LHCN-M2 (cell line): ENCODE results near the gene SLCO1A2. TPM values are rescaled to one million over a fixed set of nuclear protein-coding genes. Genes with fewer than 3 reads are reported as not detected.
"Not testable (repeated sequence)": the region's sequence is repeated elsewhere in the genome, so short reads cannot be mapped to it uniquely, and the experiment has no call there.

ENCODE experiments used
- DNase-seq: peaks from one replicate; pipeline ENCODE4 v3.0.0-alpha.2; 2012; ENCODE audit warnings: low read depth
- polyA plus RNA-seq: library from polyadenylated mRNA; unstranded; fragments of >200 nt; gene quantifications from one replicate; pipeline ENCODE4 v1.2.1, GENCODE V29; 2012; ENCODE audit warnings: missing spikeins
- total RNA-seq: library from RNA; depleted of rRNA; stranded (reverse); fragments of >200 nt; gene quantifications from 2 replicates; pipeline ENCODE4 v1.2.3, GENCODE V29; 2014; rRNA removed

SLCO1A2 gene, protein sequence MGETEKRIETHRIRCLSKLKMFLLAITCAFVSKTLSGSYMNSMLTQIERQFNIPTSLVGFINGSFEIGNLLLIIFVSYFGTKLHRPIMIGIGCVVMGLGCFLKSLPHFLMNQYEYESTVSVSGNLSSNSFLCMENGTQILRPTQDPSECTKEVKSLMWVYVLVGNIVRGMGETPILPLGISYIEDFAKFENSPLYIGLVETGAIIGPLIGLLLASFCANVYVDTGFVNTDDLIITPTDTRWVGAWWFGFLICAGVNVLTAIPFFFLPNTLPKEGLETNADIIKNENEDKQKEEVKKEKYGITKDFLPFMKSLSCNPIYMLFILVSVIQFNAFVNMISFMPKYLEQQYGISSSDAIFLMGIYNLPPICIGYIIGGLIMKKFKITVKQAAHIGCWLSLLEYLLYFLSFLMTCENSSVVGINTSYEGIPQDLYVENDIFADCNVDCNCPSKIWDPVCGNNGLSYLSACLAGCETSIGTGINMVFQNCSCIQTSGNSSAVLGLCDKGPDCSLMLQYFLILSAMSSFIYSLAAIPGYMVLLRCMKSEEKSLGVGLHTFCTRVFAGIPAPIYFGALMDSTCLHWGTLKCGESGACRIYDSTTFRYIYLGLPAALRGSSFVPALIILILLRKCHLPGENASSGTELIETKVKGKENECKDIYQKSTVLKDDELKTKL
- 0.06 and 0.29 TPM in 2 replicates for total RNA-seq
- 0.10 TPM for polyA plus RNA-seq

DNA sequence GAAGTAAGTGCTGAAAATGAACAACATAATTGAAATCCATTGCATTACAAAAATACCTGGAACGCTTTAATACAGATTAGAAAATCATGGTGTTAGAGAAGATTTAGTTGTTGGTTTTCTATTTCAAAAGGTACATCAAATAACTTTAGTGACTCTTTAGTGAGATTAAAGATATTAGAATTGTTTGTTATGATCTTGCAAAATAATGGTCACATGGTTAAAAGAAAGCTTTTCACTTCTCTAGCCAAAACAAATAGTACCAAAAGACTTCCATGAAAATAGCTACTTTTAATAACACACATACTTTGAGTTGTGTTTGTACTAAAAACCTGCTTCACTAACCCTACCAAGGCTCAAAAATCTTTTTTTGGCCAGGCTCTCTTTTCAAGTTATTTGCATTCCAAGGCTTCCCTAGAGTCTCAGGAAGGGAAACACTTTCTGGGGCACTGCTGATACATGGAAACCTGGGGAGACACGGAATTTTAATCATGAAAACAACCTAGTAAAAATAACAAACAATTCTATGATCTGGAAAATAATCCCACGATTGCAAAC is at the start of gene SLCO1A2:
Gene SLCO1A2, minus strand, starts transcription at position 147 of the 555 bp plus-strand sequence. CDS start 270 bp downstream, outside the sequence.
- no peak for DNase-seq

DNA sequence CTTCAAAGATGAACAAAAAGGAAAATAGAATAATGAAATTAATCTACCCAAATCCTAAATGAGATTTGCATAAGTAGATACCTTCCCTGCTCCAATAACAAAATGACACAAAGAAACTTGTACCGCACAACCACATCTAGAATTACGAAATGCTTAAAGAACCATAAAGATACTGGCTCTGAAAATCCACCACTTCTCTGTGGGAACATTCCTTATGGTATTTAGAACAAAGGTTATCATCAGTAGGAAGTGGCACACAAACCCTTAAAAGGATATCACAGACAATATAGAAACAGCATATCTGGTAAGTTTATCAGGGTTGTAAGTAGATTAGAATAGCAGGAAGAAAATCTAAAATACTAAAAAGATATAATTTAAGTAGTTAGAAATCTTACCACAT is 49.5 kb upstream of the SLCO1A2 start:
- DNase-seq = no peak

DNA sequence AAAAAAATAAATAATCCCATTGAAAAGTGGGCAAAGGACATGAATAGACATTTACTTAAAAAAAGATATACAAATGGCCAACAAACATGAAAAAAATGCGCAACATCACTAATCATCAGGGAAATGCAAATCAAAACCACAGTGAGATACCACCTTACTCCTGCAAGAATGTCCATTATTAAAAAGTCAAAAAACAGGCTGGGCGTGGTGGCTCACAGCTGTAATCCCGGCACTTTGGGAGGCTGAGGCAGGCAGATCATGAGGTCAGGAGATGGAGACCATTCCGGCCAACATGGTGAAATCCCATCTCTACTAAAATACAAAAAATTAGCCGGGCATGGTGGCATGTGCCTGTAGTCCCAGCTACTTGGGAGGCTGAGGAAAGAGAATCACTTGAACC is 46.6 kb upstream of the SLCO1A2 start:
- DNase-seq = not testable (repeated sequence)

DNA sequence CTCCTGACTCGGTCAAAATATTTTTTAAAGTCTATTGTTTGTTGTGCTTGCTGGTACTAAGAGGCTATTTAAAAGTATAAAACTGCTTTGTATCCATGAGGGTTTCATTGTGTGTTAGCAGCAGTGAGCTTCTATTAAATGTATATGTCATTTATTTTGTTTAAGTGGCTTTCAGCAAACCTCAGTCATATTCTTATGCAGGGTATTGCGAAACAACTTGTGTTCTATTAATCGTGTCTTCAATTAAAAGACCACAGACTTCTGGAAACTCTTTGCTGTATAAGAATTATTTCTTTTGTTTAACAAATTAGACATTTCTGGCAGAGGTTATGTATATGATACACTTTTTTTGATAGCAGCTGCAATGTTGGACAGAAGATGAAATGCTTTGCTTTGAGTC is 44.5 kb upstream of the SLCO1A2 start:
- DNase-seq = no peak

DNA sequence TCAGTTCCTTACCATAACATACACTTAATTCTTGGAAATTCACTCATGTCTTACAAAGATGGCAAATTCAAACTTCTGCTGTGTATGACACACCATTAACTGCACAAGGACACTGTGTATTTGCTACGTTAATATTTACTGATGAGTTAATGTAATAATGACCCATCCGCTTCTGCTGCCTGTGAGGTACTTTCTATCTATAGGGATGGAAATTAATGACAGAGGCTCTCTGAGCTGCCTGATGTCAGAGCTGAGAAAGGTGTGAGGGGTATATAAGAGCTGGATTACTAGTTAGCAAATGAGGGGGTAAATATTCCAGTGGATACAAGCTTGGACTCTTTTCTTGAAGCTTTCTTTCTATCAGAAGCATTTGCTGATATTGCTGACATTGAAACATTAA is 37.9 kb upstream of the SLCO1A2 start, which contains the start of gene IAPP:
Gene IAPP, plus strand, starts transcription at position 301 of the 400 bp plus-strand sequence. CDS start 450 bp downstream, outside the sequence.
- DNase-seq = no peak

DNA sequence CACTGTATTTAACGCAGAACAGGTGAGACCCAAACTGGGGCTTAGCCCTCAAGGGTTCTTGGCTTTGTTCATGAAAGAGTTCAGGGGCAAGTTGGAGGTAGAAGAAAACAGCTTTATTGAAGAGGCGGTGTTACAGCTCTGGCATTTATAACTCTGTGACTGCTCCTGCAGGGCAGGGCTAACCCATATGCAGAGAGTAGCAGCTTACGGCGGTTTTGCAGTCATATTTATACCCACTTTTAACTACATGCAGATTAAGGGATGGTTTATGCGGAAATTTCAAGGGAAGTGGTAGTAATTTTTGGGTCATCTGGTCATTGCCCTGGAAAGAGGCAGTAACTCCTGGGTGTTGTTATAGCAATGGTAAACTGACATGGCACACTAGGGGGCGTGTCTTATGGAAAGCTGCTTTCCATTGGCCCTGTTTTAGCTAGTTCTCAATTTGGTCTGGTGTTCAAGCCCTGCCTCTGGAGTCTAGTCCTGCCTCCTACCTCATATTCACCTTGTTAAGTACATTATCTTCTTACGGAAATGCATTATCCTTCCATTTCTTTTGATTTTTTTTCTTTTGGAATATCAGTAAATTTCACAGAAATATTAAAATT is 36.2 kb upstream of the SLCO1A2 start:
- no peak for DNase-seq

DNA sequence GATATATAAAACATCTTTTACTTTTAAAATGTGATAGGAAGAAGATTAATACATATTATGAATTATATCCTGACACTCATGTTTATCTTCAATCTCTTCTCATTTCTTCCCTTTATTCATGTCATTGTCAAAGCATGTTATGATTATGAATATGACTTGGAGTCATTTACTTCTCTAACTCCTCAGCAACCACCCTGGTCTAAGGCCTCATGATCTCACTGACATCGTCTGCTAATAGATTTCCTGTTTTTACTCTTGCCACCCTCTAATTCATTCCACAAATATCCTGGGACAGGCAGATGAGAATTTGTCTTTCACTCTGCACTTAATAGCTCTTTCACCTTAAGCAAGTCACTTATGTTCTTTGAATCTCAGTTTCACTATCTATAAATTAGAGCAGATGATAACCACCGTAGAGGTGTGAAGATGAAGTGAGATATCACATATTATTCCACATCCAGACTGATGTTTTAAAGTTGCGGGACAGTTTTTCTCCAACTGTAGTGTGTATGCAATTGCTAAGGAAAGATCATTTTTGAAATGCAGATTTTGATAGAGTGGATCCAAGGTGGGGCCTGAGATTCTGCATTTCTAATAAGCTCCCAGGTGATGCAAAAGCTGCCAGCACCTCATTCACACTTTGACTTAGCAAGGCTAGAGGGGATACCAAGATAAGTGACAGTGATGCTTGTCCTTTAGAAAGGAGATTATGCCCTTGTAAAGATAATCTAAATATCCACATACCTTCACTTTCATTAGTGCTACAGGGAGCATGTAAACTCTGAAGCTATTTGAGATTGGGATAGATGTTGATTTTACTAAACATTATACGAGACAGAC is 34.6 kb upstream of the SLCO1A2 start:
- no peak for DNase-seq

DNA sequence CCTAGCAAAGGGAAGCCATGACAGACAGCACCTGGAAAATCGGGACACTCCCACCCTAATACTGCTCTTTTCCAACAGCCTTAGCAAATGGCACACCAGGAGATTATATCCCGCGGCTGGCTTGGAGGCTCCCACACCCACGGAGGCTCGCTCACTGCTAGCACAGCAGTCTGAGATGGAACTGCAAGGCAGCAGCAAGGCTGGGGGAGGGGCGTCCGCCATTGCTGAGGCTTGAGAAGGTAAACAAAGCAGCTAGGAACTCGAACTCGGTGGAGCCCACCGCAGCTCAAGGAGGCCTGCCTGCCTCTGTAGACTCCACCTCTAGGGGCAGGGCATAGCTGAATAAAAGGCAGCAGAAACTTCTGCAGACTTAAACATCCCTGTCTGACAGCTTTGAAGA is 25.9 kb upstream of the SLCO1A2 start:
- DNase-seq = not testable (repeated sequence)

DNA sequence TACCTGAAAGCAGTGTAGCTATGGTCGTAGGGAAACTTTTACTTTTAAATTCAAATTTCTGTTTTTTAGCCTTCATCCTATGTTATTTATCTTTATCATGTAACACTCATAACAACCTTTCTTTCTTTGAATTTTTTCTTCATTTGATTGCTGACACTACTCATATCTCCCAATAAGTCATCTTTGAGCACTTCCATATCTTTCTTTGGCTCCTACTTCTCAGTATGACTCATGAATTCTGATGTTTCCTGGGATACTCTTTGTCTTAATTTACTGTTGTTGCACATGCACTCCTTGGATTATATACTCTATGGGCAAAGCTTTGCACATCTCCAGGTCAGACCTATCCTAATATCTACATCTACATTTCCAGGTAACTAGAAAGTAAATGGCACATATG is 19.9 kb upstream of the SLCO1A2 start:
- peak; percentile 23 for DNase-seq

DNA sequence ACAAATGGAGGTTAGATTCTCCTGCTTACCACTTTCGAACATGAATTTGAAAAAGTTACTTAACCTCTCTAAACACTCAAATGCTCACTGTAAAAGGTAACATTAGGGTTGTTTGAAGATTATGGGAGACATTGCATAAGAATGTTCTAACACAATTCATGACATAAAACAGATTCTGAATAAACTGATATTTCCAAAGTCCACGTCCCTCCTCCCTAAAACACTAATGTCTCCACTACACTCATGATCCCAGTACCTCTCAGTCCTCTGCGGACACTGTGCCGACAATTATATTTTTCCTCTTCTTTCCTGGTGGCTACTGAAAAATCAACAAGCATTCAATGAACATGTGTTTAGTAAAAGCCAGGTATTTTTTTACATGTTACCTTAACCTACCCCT is 19.2 kb upstream of the SLCO1A2 start:
- no peak for DNase-seq

DNA sequence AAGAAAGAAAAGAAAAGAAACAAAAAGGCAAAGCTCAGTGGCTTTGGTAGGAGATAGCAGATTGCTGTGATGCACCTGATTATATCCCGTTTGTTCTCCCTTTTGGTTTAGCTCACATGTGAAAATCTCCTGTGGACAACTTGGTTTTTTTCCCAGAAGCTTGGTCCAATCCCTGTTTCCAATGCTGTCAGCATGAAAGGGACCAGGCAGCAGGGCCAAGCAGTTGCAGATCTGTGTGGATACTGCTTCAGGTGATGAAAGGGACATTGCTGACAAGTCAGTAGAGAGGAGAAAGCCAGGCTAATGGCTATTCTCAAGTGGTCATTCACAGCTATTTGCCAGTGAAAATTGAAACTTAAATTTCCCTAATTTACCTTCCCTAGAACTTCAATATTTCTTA is 18.8 kb upstream of the SLCO1A2 start:
- no peak for DNase-seq

DNA sequence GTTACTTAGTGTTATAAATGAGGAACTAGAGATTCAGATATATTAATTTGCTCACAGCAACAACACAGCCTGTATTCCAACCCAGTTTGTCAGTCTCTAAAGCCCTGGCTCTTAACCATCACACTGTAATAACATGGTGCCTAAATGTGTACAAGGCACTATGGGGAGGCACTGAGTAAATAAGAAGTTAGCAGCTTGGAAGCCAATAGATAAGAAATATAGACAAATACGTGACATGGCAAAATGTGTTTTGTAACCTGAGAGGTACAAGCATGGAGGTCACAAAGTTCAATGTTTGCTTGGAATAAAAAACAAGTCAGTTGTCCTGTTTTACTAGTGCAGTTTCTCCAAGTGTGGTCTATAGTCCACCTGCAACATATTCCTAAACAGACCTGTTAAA is 16.3 kb upstream of the SLCO1A2 start:
- DNase-seq = no peak

DNA sequence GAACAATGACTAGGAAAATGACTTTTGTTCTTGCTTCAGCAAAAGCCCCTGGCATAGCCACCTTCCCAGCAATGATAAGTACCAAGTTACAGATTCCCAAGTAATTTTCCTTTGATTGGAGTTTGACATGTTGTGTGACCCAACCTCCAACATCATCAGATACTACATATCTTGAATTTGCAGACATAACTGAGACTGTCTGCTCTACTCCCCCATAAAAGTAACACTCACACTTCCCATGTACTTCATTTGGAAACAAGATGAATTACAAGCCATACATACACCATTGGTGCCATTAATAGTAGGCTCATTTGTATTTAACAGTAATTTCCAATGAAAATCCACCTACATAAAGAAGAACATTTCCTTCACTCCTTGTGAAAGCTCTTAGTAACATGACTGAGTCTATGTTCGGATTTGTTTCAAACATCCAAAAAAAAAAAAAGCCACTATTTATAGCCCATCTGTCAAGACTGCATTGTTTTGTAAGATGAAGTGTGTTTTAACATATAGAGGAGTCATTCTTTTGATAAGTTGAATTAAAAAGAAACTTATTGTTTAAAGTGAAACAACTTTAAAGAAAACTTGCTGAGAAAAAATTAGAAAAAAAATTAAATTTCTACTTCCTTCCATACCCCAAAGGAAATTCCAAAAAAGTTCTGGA is 12.0 kb upstream of the SLCO1A2 start:
- no peak for DNase-seq

DNA sequence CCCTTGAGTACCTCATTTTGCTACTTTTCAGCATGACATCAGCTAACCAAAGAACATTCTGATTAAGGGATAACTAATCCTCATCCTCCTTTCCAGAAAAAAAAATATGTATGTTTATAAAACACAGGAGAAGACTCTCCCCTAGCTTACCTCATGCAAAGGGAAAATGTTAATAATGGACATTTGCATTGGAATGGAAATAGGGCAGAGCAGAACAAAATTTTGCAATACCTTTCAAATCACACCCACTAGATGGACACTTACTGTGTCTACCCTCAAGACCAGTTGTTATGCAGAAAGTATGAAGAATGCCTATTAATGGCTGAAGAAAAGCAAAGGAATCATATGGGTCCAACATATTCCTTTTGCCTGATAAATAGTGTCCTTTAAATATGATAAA is 8.9 kb upstream of the SLCO1A2 start:
- no peak for DNase-seq

DNA sequence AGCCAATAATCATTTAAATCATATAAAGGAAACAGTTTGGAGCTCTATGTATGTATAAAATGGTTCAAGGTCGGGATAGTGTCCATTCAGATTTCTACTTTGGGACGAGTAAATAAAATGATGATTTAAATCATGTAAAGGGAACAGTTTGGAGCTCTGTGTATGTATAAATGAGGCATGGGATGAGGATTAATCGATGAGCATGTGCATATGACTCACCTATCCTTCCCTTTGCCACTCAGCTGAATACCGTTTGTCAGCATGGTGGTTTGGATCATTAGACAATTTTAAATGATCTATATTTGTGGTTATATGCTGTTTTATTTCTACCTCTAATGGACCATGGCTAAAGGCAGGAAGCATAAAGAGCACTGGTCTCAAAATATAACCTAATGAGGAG is 7.1 kb upstream of the SLCO1A2 start:
- no peak for DNase-seq

DNA sequence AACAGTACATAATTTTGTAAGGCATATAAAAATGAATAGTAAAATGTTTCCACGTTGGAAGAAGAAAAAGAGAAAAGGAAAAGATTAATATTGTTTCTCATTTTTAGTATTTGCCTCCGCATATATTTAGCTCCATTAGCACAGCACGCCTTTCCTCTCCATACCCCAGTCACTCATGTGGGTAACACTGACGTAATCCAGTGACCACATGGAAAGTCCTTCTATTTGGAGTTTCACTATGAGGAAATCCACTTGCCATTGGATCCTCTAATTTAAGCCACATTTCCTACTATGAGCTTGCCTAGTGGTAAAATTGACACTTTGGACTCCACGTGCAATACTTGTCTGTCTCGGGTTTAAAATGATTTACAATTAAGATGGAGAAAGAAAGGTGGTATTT is 5.7 kb upstream of the SLCO1A2 start:
- DNase-seq = no peak

DNA sequence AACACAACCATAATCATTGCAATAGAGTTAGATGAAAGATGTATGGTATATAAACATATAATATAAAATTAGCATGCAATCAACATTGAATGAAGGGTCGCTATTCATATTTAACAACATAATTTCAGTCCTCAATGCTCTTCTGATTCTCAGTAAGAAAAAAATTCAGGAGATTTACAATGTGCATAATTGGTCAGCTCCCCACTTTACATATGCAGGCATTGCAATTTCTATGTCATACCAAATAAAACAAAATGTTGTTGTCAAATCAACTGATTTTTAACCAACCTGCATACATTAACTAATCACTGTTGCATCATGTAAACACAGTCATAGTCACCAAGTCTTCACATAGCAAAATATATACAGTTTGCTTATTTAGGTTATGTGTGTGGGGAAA is 5.2 kb upstream of the SLCO1A2 start:
- no peak for DNase-seq

DNA sequence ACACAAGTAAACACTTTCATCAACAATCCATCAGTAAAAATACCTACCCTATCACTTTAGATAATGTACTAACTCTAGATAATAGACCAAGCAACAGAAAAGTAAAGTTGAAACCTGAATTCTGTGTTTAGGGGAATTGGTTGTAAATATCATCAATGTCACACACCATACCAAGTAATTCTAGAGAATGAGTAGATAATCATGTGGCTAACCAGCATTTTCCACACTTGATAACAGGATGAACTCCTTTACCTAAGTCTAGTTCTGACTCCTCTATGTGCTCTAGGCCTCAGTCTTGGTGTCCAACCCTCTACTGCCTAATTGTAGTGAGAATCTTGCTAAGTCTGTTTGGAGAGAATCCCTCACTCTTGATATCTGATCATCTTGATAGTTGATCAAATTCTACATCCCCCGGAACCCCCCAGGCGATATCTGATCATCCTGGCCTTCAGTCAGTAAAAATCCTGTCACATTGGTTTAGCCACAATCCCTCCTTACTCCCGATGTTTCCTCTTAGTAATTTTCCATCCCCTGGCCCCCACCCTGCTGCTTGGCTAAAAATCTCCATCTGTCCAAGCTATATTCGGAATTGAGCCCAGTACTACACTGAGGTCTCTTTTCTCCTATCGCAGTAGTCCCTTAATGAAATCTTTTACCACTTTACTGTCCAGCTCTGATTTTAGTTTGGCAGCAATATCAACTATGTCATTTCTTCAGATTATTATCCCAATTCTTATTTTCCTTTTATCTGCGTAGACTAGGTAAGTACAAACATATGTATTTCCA is 3.4 kb upstream of the SLCO1A2 start:
- no peak for DNase-seq

DNA sequence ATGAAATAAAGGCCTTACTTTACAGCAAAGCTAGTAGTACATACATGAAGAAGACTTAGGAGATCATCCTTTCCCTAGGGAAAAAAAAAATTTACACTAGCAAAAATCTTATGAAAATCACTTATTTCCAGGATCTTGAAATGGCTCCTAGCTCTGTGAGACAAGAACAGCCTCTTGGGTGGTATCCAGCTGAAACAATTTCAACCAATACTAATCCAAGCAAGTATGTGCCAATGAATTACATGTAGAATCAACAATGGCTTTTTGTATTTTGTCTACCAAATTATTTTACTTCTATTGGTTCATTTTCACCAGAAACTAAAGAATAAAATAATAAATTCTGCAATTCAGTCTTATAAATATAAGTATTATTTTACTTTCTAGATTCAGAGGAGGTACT is 2.7 kb upstream of the SLCO1A2 start:
- DNase-seq = no peak

DNA sequence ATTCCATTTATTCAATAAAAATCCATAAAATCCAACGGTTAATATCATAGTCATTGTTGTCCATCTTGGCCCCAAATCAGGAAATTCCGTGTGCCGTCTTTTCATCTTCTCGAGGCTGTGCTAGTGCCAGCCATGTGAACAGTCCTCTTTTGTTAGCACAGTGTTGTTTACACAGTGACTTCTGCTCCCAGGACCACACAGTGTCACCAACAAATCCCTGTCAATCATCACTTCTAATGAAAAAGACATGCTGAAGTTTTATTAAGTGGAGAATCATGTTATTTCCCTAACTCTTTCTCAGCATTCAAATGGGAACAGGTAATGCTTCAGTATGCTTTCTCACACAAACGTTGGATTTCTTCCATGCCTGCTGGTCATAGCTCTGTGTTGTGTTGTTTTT is 1.9 kb upstream of the SLCO1A2 start:
- no peak for DNase-seq
